ENCODE measurements around the gene PDLIM1. TPM values are rescaled to one million over a fixed set of nuclear protein-coding genes. Genes with fewer than 3 reads are reported as not detected.

The PDLIM1 gene
- total and polyA plus RNA-seq, 2 of the 13 experiments (the other 11 are each of a cell fraction or from before 2014, with no cell fraction given) = 119 to 123 TPM

- TF ChIP-seq CEBPZ (IDR thresholded peaks at IDR 0.05; ENCODE audit: low read length) = no peak
- TF ChIP-seq, protein P1, sequence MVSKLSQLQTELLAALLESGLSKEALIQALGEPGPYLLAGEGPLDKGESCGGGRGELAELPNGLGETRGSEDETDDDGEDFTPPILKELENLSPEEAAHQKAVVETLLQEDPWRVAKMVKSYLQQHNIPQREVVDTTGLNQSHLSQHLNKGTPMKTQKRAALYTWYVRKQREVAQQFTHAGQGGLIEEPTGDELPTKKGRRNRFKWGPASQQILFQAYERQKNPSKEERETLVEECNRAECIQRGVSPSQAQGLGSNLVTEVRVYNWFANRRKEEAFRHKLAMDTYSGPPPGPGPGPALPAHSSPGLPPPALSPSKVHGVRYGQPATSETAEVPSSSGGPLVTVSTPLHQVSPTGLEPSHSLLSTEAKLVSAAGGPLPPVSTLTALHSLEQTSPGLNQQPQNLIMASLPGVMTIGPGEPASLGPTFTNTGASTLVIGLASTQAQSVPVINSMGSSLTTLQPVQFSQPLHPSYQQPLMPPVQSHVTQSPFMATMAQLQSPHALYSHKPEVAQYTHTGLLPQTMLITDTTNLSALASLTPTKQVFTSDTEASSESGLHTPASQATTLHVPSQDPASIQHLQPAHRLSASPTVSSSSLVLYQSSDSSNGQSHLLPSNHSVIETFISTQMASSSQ (IDR thresholded peaks at IDR 0.05; ENCODE audit: low read depth) = peak; percentile 62; the same call in 1 of the 2 replicates
- TF ChIP-seq, protein P1 (CRISPR knock-in tag; IDR thresholded peaks at IDR 0.05; ENCODE audit: borderline replicate concordance) = peak; percentile 89
- no peak for TF ChIP-seq ZNF546 (CRISPR knock-in tag; conservative IDR thresholded peaks at IDR 0.05)
- no peak for TF ChIP-seq ZSCAN12 (CRISPR knock-in tag; IDR thresholded peaks at IDR 0.05)
- TF ChIP-seq, protein P2, sequence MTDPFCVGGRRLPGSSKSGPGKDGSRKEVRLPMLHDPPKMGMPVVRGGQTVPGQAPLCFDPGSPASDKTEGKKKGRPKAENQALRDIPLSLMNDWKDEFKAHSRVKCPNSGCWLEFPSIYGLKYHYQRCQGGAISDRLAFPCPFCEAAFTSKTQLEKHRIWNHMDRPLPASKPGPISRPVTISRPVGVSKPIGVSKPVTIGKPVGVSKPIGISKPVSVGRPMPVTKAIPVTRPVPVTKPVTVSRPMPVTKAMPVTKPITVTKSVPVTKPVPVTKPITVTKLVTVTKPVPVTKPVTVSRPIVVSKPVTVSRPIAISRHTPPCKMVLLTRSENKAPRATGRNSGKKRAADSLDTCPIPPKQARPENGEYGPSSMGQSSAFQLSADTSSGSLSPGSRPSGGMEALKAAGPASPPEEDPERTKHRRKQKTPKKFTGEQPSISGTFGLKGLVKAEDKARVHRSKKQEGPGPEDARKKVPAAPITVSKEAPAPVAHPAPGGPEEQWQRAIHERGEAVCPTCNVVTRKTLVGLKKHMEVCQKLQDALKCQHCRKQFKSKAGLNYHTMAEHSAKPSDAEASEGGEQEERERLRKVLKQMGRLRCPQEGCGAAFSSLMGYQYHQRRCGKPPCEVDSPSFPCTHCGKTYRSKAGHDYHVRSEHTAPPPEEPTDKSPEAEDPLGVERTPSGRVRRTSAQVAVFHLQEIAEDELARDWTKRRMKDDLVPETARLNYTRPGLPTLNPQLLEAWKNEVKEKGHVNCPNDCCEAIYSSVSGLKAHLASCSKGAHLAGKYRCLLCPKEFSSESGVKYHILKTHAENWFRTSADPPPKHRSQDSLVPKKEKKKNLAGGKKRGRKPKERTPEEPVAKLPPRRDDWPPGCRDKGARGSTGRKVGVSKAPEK (CRISPR knock-in tag; IDR thresholded peaks at IDR 0.05; ENCODE audit: borderline replicate concordance) = no peak
- TF ChIP-seq, protein P3, sequence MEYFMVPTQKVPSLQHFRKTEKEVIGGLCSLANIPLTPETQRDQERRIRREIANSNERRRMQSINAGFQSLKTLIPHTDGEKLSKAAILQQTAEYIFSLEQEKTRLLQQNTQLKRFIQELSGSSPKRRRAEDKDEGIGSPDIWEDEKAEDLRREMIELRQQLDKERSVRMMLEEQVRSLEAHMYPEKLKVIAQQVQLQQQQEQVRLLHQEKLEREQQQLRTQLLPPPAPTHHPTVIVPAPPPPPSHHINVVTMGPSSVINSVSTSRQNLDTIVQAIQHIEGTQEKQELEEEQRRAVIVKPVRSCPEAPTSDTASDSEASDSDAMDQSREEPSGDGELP (IDR thresholded peaks at IDR 0.05; ENCODE audit: borderline replicate concordance, low read depth) = peak; percentile 98
- no peak for TF ChIP-seq ZSCAN22 (CRISPR knock-in tag; IDR thresholded peaks at IDR 0.05)
- TF ChIP-seq, protein P4, sequence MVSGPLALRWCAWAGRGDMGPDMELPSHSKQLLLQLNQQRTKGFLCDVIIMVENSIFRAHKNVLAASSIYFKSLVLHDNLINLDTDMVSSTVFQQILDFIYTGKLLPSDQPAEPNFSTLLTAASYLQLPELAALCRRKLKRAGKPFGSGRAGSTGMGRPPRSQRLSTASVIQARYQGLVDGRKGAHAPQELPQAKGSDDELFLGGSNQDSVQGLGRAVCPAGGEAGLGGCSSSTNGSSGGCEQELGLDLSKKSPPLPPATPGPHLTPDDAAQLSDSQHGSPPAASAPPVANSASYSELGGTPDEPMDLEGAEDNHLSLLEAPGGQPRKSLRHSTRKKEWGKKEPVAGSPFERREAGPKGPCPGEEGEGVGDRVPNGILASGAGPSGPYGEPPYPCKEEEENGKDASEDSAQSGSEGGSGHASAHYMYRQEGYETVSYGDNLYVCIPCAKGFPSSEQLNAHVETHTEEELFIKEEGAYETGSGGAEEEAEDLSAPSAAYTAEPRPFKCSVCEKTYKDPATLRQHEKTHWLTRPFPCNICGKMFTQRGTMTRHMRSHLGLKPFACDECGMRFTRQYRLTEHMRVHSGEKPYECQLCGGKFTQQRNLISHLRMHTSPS (CRISPR knock-in tag; IDR thresholded peaks at IDR 0.05; ENCODE audit: low read depth) = no peak
- no peak for TF ChIP-seq ZNF816 (CRISPR knock-in tag; IDR thresholded peaks at IDR 0.05; ENCODE audit: borderline replicate concordance)
- TF ChIP-seq HOXA3 (CRISPR knock-in tag; IDR thresholded peaks at IDR 0.05) = peak; percentile 83
- peak; percentile 60; the same call in 1 of the 2 replicates for TF ChIP-seq HIVEP1 (CRISPR knock-in tag; IDR thresholded peaks at IDR 0.05)
- TF ChIP-seq, protein P5, sequence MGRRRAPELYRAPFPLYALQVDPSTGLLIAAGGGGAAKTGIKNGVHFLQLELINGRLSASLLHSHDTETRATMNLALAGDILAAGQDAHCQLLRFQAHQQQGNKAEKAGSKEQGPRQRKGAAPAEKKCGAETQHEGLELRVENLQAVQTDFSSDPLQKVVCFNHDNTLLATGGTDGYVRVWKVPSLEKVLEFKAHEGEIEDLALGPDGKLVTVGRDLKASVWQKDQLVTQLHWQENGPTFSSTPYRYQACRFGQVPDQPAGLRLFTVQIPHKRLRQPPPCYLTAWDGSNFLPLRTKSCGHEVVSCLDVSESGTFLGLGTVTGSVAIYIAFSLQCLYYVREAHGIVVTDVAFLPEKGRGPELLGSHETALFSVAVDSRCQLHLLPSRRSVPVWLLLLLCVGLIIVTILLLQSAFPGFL (CRISPR knock-in tag; IDR thresholded peaks at IDR 0.05) = no peak
Observed at GRCh38 chr10:95278061-95278988, 12.5 kb downstream of the PDLIM1 start (continued).
